Fibroblast of pulmonary artery (primary cell): ENCODE measurements around the gene SPATC1L.

Source experiments
- DNase-seq: peaks from one replicate; pipeline ENCODE4 v3.0.0-alpha.2; 2010; ENCODE audit warnings: low read depth
- H3K4me3 ChIP-seq: replicated peaks from 2 replicates; pipeline ENCODE4 v1.5.1; 2011; ENCODE audit warnings: low read depth, mild to moderate bottlenecking, control low read depth, low read length, moderate library complexity
- CTCF ChIP-seq: IDR thresholded peaks from 2 replicates; pipeline ENCODE4 v1.5.1; 2011; ENCODE audit warnings: mild to moderate bottlenecking, control low read depth, low read length, inconsistent platforms; ENCODE audit errors: missing control alignments

The SPATC1L gene

GRCh38 chr21:46151989-46152926, 32.0 kb downstream of the SPATC1L start:
- no peak for TF ChIP-seq CTCF
- no peak for DNase-seq
- H3K4me3 ChIP-seq, result no peak overlapping the region

GRCh38 chr21:46151261-46151988, 32.8 kb downstream of the SPATC1L start:
- TF ChIP-seq CTCF, result no peak
- no peak overlapping the region for H3K4me3 ChIP-seq
- no peak for DNase-seq

GRCh38 chr21:46150491-46151121, 33.7 kb downstream of the SPATC1L start:
- DNase-seq, result no peak
- H3K4me3 ChIP-seq, result no peak overlapping the region
- no peak for TF ChIP-seq CTCF

DNA sequence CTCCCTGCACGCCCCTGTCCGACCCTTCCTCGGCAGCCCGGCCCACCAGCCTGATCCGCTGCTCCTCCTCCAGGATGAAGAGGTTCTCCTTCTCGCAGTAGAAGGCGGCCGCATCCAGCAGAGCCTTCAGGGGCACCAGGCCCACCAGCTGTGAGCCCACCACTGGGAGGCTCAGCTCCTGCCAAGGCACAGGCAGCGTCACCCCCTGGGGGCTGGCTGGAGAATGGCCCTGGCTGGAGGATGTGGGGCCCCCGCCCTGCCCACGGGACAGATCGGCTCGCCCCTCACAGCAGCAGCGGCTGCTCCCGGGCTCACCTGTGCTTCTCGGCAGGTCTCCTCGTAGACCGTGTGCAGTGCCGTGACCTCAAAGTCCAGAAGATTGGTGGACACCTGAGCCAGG, 34.2 kb downstream of the SPATC1L start:
- no peak overlapping the region for H3K4me3 ChIP-seq
- DNase-seq, result no peak
- TF ChIP-seq CTCF, result no peak

- no peak overlapping the region for H3K4me3 ChIP-seq
- TF ChIP-seq CTCF, result no peak
- no peak for DNase-seq
Measured at GRCh38 chr21:46149205-46149901, 34.9 kb downstream of the SPATC1L start.

- H3K4me3 ChIP-seq, result no peak overlapping the region
- no peak for TF ChIP-seq CTCF
- no peak for DNase-seq
Measured at GRCh38 chr21:46148106-46148505, 36.2 kb downstream of the SPATC1L start.
